NCI-H1694 treated with DMSO at 0.1 percent for 48 hours (cell line): ENCODE measurements around the gene SMARCA4.
"Not testable (repeated sequence)": the region's sequence is repeated elsewhere in the genome, so short reads cannot be mapped to it uniquely, and the experiment has no call there.

Source experiments
- DNase-seq: peaks from one replicate; lab custom pipeline; 2025; lab: John Stamatoyannopoulos, UW

The SMARCA4 gene

DNA sequence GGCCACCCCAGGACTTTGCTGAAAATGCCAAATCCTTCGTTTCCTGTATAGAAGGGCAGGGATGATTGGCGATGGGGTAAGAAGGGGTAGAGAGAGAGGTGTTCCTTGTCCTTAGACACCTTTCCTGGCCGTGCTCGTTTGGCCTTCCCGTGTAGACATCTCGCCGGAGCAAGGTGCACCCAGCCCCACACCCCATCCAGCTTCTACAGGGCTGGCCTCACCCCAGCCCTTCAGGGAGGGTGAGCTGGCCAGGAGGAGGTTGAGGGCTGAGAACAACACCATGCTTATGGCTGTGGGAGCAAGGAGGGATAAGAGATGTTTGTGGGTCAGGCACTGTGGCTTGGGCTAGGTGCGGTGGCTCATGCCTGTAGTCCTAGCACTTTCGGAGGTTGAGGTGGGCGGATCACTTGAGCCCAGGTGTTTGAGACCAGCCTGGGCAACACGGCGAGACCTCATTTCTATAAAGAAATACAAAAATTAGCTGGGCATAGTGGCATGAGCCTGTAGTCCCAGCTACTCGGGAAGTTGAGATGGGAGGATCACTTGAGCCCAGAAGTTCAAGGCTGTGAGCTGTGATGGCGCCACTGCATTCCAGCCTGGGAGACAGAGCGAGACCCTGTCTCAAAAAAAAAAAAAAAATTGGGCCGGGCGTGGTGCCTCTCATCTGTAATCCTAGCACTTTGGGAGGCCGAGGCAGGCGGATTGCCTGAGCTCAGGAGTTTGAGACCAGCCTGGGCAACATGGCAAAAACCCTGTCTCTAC is 15.5 kb downstream of the SMARCA4 start:
- no peak for DNase-seq

DNA sequence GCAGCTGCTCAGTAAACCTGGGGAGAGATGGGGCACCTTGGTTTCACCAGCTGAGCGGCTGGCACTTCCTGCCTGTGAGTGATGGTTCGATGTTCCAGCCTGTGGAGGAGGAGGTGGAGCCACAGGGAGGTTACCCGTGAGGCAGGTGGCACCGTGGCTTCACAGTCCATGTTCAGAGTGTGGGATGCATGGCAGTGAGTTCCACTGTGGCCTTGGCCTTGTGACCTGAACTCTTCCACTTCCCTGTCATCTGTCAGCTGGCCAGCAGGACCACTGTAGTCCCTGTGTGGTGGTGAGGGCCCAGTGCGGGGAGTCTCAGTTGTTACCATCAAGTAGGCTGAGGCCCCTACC is 16.9 kb downstream of the SMARCA4 start:
- no peak for DNase-seq

GRCh38 chr19:10979951-10980381 is 19.1 kb downstream of the SMARCA4 start:
- DNase-seq, result no peak

GRCh38 chr19:10981252-10981895 is 20.5 kb downstream of the SMARCA4 start:
- no peak for DNase-seq

DNA sequence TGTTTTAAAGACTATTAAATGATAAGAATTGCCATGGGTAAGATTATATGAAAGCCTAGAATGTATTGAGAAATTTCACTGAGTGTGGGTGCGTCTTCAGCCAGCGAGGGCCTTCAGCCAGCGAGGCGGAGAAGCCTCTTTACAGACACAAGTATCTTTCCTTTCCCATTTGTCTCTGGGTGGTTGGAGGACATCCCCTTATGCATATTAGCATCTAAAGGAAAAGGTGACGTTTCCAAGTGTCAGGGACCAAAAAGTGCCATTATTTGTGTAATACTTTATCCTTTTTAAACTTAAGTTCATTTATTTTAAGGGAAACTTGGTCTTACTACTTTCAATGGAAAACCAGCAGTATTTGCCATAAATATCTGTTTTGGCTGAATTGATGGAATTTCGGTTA is 22.2 kb downstream of the SMARCA4 start:
- DNase-seq, result no peak

GRCh38 chr19:10984166-10984735 is 23.4 kb downstream of the SMARCA4 start:
- no peak for DNase-seq

DNA sequence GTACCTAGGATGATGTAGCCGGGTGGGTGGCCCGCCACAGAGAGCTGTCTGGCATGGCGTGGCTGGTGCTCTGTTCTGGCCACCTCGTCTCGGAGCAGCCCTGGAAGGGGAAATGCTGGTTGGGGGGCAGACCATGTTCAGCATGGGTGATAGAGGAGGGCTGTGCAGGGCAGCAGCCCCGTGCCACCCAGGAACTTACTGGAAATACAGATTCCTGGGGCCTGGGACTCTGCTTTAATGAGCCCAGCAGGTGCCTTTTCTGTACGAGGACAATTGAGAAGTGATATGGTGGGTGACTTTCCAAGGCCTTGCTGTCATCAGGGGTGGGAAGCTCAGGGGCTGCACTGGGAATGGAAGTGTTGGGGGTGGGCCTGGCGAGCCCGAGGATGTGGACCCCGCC is 24.7 kb downstream of the SMARCA4 start:
- no peak for DNase-seq

- DNase-seq, result no peak
Observed at GRCh38 chr19:10986301-10987127, 25.7 kb downstream of the SMARCA4 start.

- no peak for DNase-seq
Observed at GRCh38 chr19:10987571-10988297, 26.9 kb downstream of the SMARCA4 start.

DNA sequence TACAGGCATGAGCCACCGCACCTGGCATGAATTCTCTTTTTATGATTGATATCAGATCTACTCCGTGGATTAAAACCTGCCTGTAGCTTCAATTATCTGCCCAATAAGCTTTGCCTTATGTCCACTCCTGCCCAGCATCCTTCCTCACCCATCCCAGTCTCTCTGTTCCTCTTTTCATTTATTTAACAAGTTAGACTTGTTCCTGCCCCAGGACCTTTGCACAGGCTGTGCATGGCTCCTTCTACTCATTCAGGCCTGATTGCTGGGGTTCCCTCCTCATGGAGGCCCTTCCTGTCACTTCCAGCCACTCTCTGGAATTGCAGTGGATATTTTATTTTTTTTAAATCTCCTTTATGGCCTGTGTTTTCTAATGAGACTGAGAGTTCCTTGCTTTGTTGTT is 27.6 kb downstream of the SMARCA4 start:
- no peak for DNase-seq

GRCh38 chr19:10988921-10989320 is 28.1 kb downstream of the SMARCA4 start:
- DNase-seq, result no peak

- DNase-seq, result no peak
Observed at GRCh38 chr19:10991076-10991475, 30.2 kb downstream of the SMARCA4 start.

GRCh38 chr19:10991521-10992081 is 30.8 kb downstream of the SMARCA4 start:
- DNase-seq, result no peak

DNA sequence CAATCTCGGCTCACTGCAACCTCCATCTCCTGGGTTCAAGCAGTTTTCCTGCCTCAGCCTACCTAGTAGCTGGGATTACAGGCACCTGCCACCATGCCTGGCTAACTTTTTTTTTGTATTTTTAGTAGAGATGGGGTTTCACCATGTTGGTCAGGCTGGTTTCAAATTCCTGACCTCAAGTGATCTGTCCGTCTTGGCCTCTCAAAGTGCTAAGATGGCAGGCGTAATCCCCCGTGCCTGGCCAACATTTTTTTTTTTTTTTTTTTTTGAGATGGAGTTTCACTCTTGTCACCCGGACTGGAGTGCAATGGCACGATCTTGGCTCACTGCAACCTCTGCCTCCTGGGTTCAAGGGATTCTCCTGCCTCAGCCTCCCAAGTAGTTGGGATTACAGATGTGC is 31.3 kb downstream of the SMARCA4 start:
- DNase-seq, result not testable (repeated sequence)

GRCh38 chr19:10995926-10996600 is 35.2 kb downstream of the SMARCA4 start:
- no peak for DNase-seq

GRCh38 chr19:10998045-10998533 is 37.3 kb downstream of the SMARCA4 start:
- no peak for DNase-seq

DNA sequence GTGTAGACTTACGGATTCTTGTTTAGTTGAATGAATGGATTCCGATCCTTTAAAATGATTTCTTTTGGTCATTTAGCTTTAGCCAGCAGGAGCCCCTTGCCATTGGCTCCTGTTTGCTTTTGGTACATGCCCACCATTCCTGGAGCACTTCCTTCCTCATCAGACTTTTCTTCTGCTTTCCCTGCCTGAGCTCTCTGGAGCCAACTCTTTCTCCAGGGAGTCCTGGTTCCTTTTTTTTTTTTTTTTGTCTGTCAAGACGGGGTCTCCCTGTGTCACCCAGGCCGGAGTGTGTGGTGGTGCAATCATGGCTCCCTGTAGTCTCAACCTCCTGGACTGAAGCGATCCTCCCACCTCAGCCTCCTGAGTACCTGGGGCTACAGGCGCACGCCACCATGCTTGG is 37.8 kb downstream of the SMARCA4 start:
- DNase-seq, result no peak

DNA sequence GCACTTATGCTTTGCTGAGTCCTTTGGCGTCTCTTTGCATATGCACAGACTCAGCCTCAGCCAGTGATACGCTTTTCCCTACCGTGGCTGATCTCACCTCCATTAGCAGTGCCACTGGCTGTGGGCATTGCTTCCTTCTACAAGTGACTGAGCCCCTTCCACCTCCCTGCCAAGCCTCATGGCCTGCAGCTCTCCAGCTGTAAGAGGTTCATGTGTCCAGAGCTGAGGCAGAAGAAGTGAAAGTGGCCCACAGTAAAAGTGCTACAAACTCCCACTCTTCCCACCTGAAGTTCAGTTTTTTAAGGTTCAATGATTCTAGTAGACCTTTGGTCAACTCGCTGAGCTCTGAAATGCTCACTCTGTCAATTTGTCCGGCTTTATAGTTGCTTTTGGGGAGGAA is 44.7 kb downstream of the SMARCA4 start:
- DNase-seq, result no peak

GRCh38 chr19:11007385-11007784 is 46.6 kb downstream of the SMARCA4 start:
- no peak for DNase-seq

DNA sequence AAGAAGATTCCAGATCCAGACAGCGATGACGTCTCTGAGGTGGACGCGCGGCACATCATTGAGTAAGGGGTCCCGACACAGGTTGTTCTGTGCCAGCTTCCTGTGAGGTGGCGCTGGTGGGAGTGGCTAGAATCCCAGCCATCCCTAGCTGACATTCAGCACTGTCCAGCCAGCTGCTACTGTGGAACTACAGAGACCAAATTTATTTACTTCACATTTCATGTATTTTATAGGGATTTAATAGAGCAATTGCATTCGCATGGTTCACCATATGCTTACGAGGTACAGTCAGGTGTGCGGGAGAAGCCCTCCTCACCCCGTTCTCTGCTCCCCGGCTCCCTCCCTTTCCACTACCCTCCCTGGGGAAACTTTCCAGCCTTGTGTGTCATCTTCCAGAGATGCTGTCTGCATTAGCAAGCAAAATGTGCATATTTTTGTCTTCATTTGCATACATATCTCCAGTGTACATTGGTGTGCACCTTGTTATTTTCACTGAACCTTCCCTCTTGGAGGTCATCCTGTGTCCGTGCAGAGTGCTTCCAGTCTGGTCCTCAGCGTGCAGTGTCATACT is 47.2 kb downstream of the SMARCA4 start:
- no peak for DNase-seq
